Inferior parietal cortex (tissue), 1 donor: ENCODE data around the gene VILL.

ENCODE experiments used
- DNase-seq: peaks from one replicate; pipeline ENCODE4 v3.0.0-alpha.2; 2016; ENCODE audit errors: extremely low spot score

Gene VILL

GRCh38 chr3:37990527-37990926 lies at the start of gene VILL:
Gene VILL, plus strand, starts transcription at chr3:37990786. Its CDS starts 2,887 bp downstream, at chr3:37993673.
- DNase-seq = no peak

- DNase-seq = no peak
These were observed 48.7 kb upstream of the VILL start for GRCh38 chr3:37941608-37942508.

GRCh38 chr3:37942646-37943045 lies 47.9 kb upstream of the VILL start:
- no peak for DNase-seq

DNA sequence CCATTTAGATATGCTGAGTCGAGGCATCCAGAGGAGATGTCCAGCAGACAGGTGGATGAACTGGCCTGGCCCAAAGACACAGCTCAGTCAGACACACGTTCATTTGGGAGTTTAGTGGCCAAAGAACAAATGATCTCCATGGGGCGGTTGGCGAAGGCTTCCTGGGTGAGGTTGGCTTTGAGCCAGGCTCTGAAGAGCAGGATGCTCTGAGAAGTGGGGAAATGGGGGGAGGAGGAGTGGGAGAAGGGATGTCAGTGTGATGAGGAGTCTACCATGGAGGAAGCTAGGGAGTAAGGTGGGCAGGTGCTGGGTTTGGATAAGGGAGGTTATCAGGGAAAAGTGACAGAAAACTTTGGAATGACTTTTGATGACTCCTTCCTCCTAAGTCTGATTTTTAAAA lies 47.5 kb upstream of the VILL start:
- DNase-seq = no peak

DNA sequence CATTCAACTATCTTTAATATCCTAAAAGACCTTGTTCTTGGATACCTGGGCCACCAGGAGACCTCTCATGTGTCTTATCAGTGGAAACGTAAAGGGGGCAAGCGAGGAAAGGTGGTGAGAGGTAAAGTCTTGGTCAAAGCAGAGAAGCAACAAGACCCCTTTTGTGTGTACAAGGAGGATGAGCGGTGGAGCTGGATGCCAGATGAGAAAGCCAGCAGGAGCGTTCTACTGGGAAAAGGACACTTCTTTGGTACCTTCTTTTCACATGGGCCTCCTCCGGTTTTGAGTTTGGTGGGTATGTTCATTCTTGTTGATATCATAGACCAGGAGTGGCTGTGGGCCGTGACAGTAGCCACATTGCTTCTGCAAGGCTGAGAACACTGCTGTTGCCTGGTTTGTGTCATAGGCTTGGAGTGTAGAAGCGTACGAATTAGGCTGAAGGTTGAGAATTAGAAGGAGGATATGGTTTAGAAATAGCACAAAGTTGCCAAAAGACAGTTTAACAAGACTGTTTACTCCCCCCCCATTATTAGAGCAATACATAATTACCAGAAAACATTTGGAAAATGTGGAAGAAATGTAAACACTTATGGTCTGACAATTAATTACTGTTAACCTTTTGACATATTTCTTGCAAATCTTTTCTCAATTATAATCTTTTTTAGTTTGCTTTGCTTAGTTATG lies 46.8 kb upstream of the VILL start:
- DNase-seq = no peak

DNA sequence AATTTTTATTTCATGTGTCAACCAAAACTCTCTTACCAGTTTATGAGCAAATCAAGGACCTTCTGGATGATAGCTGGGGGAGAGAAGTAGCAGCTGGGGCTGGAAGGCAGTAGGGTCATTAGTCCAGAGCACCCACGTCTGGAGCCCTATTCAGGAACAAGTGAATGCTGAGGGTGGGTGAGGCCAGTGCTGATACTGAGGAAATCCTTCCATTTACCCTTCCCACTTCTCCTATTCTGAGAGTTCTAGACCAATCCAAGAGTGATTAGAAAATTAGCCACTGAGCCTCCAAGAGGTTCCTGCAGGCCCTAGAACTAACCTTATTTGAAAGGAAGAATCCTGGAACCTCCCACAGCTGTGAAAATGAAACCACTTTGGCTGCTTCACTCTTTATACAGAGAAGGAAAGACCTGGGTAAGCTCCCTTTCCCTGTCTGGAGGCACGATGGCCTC lies 46.2 kb upstream of the VILL start:
- DNase-seq = no peak

DNA sequence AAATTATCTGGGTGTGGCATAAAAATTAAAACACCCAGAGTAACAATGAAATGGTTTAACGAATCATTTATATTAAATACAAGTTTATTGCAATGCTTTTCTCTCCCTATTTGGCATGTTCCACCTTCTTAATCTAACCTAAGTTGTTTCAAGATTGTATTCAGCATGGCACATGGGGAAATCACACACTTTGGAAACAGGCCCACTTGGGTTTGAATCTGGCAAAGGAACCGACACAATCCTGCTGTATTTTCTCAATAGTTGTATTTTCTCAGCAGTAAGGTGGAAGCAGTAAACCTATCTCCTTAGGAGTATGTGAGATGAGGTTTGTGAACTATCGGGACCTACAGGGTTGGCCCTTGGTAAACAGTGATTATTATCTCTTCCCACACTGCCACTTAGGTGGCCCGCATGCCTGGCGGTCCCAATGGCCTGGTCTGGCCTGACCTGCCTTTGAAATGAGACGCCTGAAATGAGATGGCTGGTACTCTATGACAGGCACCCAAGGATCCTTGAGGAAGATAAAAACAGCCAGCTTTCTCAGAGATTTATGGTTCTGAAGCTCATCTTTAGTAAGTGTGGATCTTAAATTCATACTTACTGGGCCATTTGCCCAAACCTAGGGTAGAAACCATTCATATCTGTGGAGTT lies 45.3 kb upstream of the VILL start:
- DNase-seq = no peak

- no peak for DNase-seq
These were observed 44.6 kb upstream of the VILL start for GRCh38 chr3:37945807-37946530.

- no peak for DNase-seq
These were observed 44.1 kb upstream of the VILL start for GRCh38 chr3:37946531-37946889.

- no peak for DNase-seq
These were observed 40.7 kb upstream of the VILL start for GRCh38 chr3:37949866-37950265.

DNA sequence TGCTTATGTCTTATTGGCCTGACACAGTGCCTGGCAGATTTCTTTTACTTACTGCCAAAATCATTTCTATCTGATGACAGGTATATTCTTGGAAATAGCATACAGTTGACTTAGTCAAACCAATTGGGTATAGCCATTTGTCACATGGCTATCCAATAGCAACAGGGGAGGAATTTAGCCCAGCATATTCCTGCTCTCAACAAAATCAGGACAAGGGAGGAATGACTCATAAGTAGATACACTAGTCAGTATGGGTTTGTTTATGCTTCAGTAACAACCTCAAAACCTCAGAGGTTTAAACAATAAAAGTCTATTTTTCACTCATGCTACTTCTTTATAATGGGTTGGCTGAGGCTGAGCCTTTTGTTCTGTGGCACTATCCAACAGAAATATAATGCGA lies 38.0 kb upstream of the VILL start:
- no peak for DNase-seq

DNA sequence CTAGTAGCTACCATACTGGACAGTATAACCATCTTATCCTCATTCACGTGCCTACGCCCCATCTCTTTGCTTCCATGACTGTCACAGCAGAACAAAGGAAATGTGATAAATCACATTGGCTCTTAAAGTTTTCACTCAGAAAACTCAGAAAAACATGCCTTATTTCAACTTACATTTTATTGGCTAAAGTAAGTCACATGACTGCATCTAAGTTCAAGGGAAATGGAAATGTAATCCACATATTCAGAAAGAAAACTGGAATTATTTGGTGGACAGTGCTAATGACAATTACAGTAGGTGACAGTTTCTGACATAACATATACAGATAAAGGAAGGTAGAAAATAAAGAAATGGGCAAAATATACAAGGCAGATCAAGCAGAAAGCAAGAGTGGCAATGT lies 37.4 kb upstream of the VILL start:
- DNase-seq = no peak

DNA sequence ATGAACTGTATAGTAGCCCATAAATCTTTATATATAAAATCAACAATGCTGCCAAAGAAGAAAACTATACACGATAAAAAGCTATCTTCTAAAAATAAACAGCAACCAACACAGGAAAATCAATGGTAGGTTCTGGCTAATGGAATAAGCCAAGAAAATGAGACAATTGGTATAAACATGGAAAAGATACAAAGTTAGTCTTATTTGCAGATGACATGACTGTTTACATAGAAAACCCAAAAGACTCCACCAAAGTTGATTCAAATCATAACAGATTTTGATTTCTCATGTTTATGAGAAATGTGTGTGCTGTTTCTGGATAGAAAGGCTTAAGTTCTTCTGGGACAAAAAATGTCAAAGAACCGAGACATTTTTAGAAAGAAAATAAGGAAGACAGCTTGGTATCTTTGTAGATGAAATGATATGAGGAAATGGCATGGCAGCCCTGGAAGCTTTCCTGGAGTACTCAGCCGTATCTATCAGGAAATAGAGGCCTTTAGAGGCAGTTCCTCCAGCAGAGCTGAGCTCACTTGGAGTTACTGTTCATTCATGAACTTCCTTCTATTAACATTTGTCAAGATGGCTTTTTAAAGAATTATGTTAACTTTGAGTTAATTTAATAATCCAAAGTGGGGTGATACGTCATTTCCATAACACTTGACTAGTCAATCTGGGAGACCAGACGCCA lies 36.7 kb upstream of the VILL start:
- DNase-seq = no peak

DNA sequence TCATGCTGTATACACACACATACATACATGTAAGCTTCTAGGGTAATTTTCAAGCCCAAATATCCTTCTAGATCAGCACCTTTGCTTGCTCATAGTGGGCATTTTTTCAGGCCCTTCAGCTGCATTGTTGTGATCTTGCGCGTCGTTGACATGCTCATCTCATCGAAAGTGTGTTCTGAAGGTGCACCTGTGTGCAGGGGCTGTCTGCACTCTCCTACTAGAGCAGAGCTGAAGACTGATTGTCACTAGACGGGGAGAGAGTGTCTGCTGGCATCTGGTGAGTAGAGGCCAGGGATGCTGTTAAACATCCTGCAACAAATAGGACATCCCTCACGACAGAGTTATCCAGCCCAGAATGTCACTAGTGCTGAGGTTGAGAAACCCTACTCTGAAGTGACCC lies 35.7 kb upstream of the VILL start:
- DNase-seq = no peak

DNA sequence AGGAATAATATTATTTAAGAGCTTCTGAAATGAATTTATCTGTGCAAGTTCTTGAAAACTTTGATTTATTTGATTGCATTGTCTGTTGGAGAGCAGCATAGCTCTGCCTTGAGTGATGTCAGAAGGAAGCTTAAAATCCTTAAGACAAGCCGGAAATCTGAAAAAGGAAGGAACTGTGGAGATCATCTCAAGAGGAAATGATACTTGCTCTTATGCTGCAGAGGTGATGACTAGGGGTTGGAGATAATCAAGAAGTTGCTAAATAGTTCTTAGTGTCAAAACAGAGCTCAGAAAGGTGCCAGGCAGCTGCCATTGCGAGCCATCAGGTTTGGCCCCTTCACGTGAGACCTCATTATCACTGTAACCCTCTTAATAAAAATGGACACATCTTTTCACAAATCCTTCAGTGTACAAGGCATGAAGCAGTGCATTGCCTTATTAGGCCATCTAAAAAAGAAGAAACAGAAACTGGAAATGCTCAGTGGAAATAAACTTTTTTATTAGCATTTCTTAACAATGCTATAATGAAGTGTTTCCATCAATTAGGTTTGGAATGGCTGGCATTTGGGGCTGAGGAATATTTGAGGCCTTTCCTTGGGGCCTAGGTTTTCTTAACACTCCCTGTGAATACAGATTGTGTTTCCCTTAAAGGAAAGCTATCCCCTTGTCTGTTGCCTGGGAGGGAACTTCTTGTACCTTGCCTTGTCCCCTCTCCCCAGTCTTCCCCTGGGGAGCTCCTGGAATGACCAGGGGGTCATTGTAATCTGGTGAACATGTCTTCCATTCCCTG lies 34.5 kb upstream of the VILL start:
- no peak for DNase-seq

- no peak for DNase-seq
These were observed 33.7 kb upstream of the VILL start for GRCh38 chr3:37956723-37957538.

- DNase-seq = no peak
These were observed 33.0 kb upstream of the VILL start for GRCh38 chr3:37957539-37957936.

DNA sequence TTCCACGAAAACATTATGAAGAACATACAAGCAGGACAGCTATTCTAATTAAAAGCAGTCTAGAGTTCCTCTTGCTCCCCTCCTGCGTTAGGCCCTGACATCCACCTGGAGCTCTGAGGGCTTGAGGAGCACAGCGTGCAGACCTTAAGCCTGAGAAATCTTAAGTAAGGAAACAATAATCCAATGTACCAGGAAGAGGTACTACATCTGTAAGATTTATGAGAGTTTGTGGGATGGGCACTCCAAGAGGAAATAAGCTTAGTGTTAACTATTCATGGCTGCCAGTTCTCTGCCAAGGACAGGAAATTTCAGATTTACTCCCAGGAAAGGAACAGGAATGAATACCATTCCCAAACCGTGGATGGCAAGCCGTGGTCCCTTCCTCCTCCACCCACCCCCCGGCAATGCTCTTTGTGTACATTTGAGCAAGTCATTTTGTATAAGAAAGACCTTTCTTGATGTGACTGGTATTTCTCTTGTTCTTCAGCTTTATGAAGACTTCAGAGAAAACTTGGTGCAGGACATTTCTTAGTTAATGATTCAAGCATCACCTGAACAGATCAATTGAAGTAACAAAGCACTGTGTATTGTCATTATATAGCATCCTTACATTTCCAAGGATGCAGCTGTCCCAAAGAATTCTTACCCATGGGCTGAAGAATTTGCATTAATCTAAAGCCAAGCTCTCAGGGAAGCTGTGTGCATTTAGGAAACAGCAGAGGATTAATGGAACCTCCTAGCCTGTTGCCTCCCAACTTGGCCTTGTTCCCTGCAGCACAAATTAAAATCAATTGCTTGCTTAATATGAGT lies 28.8 kb upstream of the VILL start:
- no peak for DNase-seq

- DNase-seq = no peak
These were observed 27.6 kb upstream of the VILL start for GRCh38 chr3:37963016-37963415.
